Upper lobe of left lung (tissue), 6 donors: ENCODE data around the gene ARFGAP1. TPM values are rescaled to one million over a fixed set of nuclear protein-coding genes. Genes with fewer than 3 reads are reported as not detected.

Experiments
- ATAC-seq, 2 donors: fragments of 200-7000 bp; cut with Tn5 transposase; one replicate each; pipeline ENCODE4 v1.9.1; 2022; ENCODE audit warnings: mild to moderate bottlenecking in 2 of 2, moderate library complexity in 2 of 2; ENCODE audit not compliant: low FRiP score in 2 of 2
- DNase-seq, 2 donors: peaks; one replicate each; pipeline ENCODE4 v3.0.0-alpha.2; 2019 to 2020
- H3K27ac ChIP-seq, 4 donors: fragments of 200-600 bp; sonication (generic); one replicate each; pipeline ENCODE4 v1.5.1; 2016 to 2019
- H3K27me3 ChIP-seq, 4 donors: fragments of 200-600 bp; sonication (generic); one replicate each; pipeline ENCODE4 v1.5.1; 2017 to 2019
- H3K36me3 ChIP-seq, 4 donors: fragments of 200-600 bp; sonication (generic); one replicate each; pipeline ENCODE4 v1.5.1; 2016 to 2019
- H3K4me1 ChIP-seq, 4 donors: fragments of 200-600 bp; sonication (generic); one replicate each; pipeline ENCODE4 v1.5.1; 2018 to 2019
- H3K4me3 ChIP-seq, 4 donors: fragments of 200-600 bp; sonication (generic); one replicate each; pipeline ENCODE4 v1.5.1; 2017 to 2019; ENCODE audit warnings: mild to moderate bottlenecking in 2 of 4, moderate library complexity in 1 of 4
- H3K9me3 ChIP-seq, 4 donors: fragments of 200-600 bp; sonication (generic); one replicate each; pipeline ENCODE4 v1.5.1; 2018 to 2019
- CTCF ChIP-seq, 6 experiments: fragments of 450-650 bp in 4 of 6; fragments of 200-600 bp in 2 of 6; sonication (generic) in 2 of 6; IDR thresholded peaks; one replicate each; pipeline ENCODE4 v1.5.1; 2016 to 2019; ENCODE audit warnings: antibody characterized with exemption in 6 of 6
- EP300 ChIP-seq, 4 donors: sonication (generic); formaldehyde crosslinking; IDR thresholded peaks; one replicate each; pipeline ENCODE4 v1.5.1; 2017; ENCODE audit warnings: antibody characterized with exemption in 4 of 4, control low read depth in 2 of 4
- POLR2A ChIP-seq, 4 donors: fragments of 450-650 bp; IDR thresholded peaks; one replicate each; pipeline ENCODE4 v1.5.1; 2016 to 2017; ENCODE audit warnings: antibody characterized with exemption in 4 of 4, mild to moderate bottlenecking in 2 of 4
- POLR2AphosphoS5 ChIP-seq, 2 donors: sonication (generic); formaldehyde crosslinking; IDR thresholded peaks; one replicate each; pipeline ENCODE4 v1.5.1; 2017; ENCODE audit warnings: antibody characterized with exemption in 2 of 2
- WGBS, 2 donors: methylation state at CpG; one replicate each; pipeline ENCODE4 v1.1.5; 2017 to 2018; 5-methylcytosine and 5-hydroxymethylcytosine counted together
- total RNA-seq, 6 donors: library from RNA; depleted of rRNA in 4 of 6; stranded (reverse); fragments of >200 nt in 4 of 6; gene quantifications; one replicate each; pipeline versions ENCODE4 v1.1.0 to v1.2.1, GENCODE V29; 2016 to 2021
- donor health status: DM: no; HTN: no; CAD: no; lungs with moderate emphysema.
- donor health status: DM: no; HTN: yes; CAD: no; lungs with severe emphysema.

ARFGAP1 gene
- total RNA-seq, 6 donors from 2014 or later = 39.8 to 169 (median 84.7) TPM

GRCh38 chr20:63325021-63325471 is 52.4 kb downstream of the ARFGAP1 start:
- Histone ChIP-seq H3K4me1 (peaks cover 0 to 8% (median 4%) of the 10 kb centered on the region in 4 donors), H3K4me3 (no peak overlapping the region), H3K9me3 (peaks cover 0 to 5% (median 0%) of the 10 kb centered on the region in 4 donors), H3K27me3 (no peaks in the 10 kb centered on the region), H3K36me3 (no peaks in the 10 kb centered on the region), H3K27ac (no peak overlapping the region)
- no peak for ATAC-seq
- no peak for TF ChIP-seq POLR2A (IDR thresholded peaks at IDR 0.05)
- no peak for TF ChIP-seq EP300 (IDR thresholded peaks at IDR 0.05)
- no peak for TF ChIP-seq CTCF (IDR thresholded peaks at IDR 0.05)
- TF ChIP-seq POLR2AphosphoS5 (IDR thresholded peaks at IDR 0.05) = no peak
- 84 to 85% methylated on average over 4 to 9 of the region's 10 CpGs for WGBS, 2 donors
- DNase-seq = peak in 1 of 2 donors; percentile 49

GRCh38 chr20:63325554-63326313 is 53.1 kb downstream of the ARFGAP1 start:
- ATAC-seq = no peak
- DNase-seq = no peak
- WGBS, 2 donors = 90 to 94% methylated on average over 2 to 8 of the region's 8 CpGs
- peaks cover 0 to 7% (median 4%) of the 10 kb centered on the region in 4 donors for H3K4me1 ChIP-seq
- no peak for TF ChIP-seq POLR2A (IDR thresholded peaks at IDR 0.05)
- no peak for TF ChIP-seq POLR2AphosphoS5 (IDR thresholded peaks at IDR 0.05)
- no peak for TF ChIP-seq EP300 (IDR thresholded peaks at IDR 0.05)
- no peak for TF ChIP-seq CTCF (IDR thresholded peaks at IDR 0.05)
- H3K27me3 ChIP-seq = no peaks in the 10 kb centered on the region
- peaks cover 0 to 5% (median 0%) of the 10 kb centered on the region in 4 donors for H3K9me3 ChIP-seq
- H3K27ac ChIP-seq = no peak overlapping the region
- H3K4me3 ChIP-seq = no peak overlapping the region
- H3K36me3 ChIP-seq = no peaks in the 10 kb centered on the region

- H3K27me3 ChIP-seq = no peaks in the 10 kb centered on the region
- WGBS, 2 donors = 80 to 87% methylated on average over 11 to 15 of the region's 15 CpGs
- peaks cover 0 to 5% (median 2%) of the 10 kb centered on the region in 4 donors for H3K4me1 ChIP-seq
- peak in 1 of 2 donors; percentile 40 for DNase-seq
- TF ChIP-seq EP300 (IDR thresholded peaks at IDR 0.05) = no peak
- TF ChIP-seq POLR2AphosphoS5 (IDR thresholded peaks at IDR 0.05) = no peak
- no peak for TF ChIP-seq POLR2A (IDR thresholded peaks at IDR 0.05)
- no peak for TF ChIP-seq CTCF (IDR thresholded peaks at IDR 0.05)
- no peaks in the 10 kb centered on the region for H3K36me3 ChIP-seq
- no peak overlapping the region for H3K4me3 ChIP-seq
- H3K27ac ChIP-seq = peak overlapping the region in 2 of 4 donors; percentile 24 to 43
- ATAC-seq = no peak
- peaks cover 0 to 8% (median 0%) of the 10 kb centered on the region in 4 donors for H3K9me3 ChIP-seq
Observed at GRCh38 chr20:63326314-63327230, 54.0 kb downstream of the ARFGAP1 start.

- H3K36me3 ChIP-seq = no peaks in the 10 kb centered on the region
- TF ChIP-seq EP300 (IDR thresholded peaks at IDR 0.05) = no peak
- TF ChIP-seq POLR2AphosphoS5 (IDR thresholded peaks at IDR 0.05) = no peak
- no peak for TF ChIP-seq CTCF (IDR thresholded peaks at IDR 0.05)
- no peak for TF ChIP-seq POLR2A (IDR thresholded peaks at IDR 0.05)
- peaks cover 0 to 15% (median 4%) of the 10 kb centered on the region in 4 donors for H3K9me3 ChIP-seq
- DNase-seq = peak in 1 of 2 donors; percentile 58
- peaks cover 0 to 5% (median 2%) of the 10 kb centered on the region in 4 donors for H3K4me1 ChIP-seq
- peak overlapping the region in 2 of 4 donors; percentile 24 to 43 for H3K27ac ChIP-seq
- no peak for ATAC-seq
- H3K27me3 ChIP-seq = no peaks in the 10 kb centered on the region
- WGBS, 2 donors = 93 to 96% methylated on average over 8 of the region's 8 CpGs
- no peak overlapping the region for H3K4me3 ChIP-seq
Observed at GRCh38 chr20:63327231-63327745, 54.7 kb downstream of the ARFGAP1 start.
